Measurements from ENCODE around the gene CAPN11. TPM values are rescaled to one million over a fixed set of nuclear protein-coding genes. Genes with fewer than 3 reads are reported as not detected.

The CAPN11 gene
- total and polyA plus RNA-seq, 9 donors: 0.17 to 0.38 (median 0.20) TPM; not detected in 4

GRCh38 chr6:44145839-44146238, 12.8 kb upstream of the CAPN11 start:
- no peak for TF ChIP-seq EP300 (IDR thresholded peaks at IDR 0.05)
- no peak for TF ChIP-seq CTCF (IDR thresholded peaks at IDR 0.05)
- TF ChIP-seq POLR2A (IDR thresholded peaks at IDR 0.05): no peak
- no peak for DNase-seq
- no peaks in the 10 kb centered on the region for H3K27me3 ChIP-seq
- no peak overlapping the region for H3K4me3 ChIP-seq
- intact Hi-C loops (cut with DNase I): no loop called here
- H3K36me3 ChIP-seq: no peaks in the 10 kb centered on the region
- no peaks in the 10 kb centered on the region for H3K9me3 ChIP-seq
- H3K4me1 ChIP-seq (ENCODE audit: insufficient read depth): no peaks in the 10 kb centered on the region
- H3K27ac ChIP-seq: no peak overlapping the region

GRCh38 chr6:44146685-44147084, 11.9 kb upstream of the CAPN11 start:
- H3K4me3 ChIP-seq: no peak overlapping the region
- H3K27ac ChIP-seq: no peak overlapping the region
- H3K27me3 ChIP-seq: no peaks in the 10 kb centered on the region
- peaks cover 2% of the 10 kb centered on the region for H3K4me1 ChIP-seq (ENCODE audit: insufficient read depth)
- no peaks in the 10 kb centered on the region for H3K36me3 ChIP-seq
- intact Hi-C loops (cut with DNase I): no loop called here
- no peak for TF ChIP-seq CTCF (IDR thresholded peaks at IDR 0.05)
- TF ChIP-seq EP300 (IDR thresholded peaks at IDR 0.05): no peak
- TF ChIP-seq POLR2A (IDR thresholded peaks at IDR 0.05): no peak
- 83 to 91% (median 87%) methylated on average over 10 of the region's 10 CpGs for WGBS, 3 donors
- H3K9me3 ChIP-seq: no peaks in the 10 kb centered on the region
- no peak for DNase-seq

- no peaks in the 10 kb centered on the region for H3K36me3 ChIP-seq
Observed at GRCh38 chr6:44147256-44147655, 11.4 kb upstream of the CAPN11 start.

GRCh38 chr6:44148306-44148705, 10.3 kb upstream of the CAPN11 start:
- DNase-seq: no peak
- no peaks in the 10 kb centered on the region for H3K27me3 ChIP-seq
- WGBS, 3 donors: 76 to 81% (median 80%) methylated on average over 9 of the region's 9 CpGs
- no peaks in the 10 kb centered on the region for H3K36me3 ChIP-seq
- H3K4me1 ChIP-seq (ENCODE audit: insufficient read depth): peaks cover 3% of the 10 kb centered on the region
- H3K27ac ChIP-seq: no peak overlapping the region
- TF ChIP-seq EP300 (IDR thresholded peaks at IDR 0.05) (no peak), CTCF (IDR thresholded peaks at IDR 0.05) (no peak), POLR2A (IDR thresholded peaks at IDR 0.05) (no peak)
- H3K4me3 ChIP-seq: no peak overlapping the region
- intact Hi-C loops (cut with DNase I): no loop called here
- H3K9me3 ChIP-seq: no peaks in the 10 kb centered on the region

More at GRCh38 chr6:44147256-44147655, 11.4 kb upstream of the CAPN11 start:
- no peak overlapping the region for H3K27ac ChIP-seq
- no peak for TF ChIP-seq EP300 (IDR thresholded peaks at IDR 0.05)
- TF ChIP-seq POLR2A (IDR thresholded peaks at IDR 0.05): no peak
- no peak for TF ChIP-seq CTCF (IDR thresholded peaks at IDR 0.05)
- H3K27me3 ChIP-seq: no peaks in the 10 kb centered on the region
- no peak for DNase-seq
- 82 to 91% (median 90%) methylated on average over 7 of the region's 7 CpGs for WGBS, 3 donors
- no peaks in the 10 kb centered on the region for H3K9me3 ChIP-seq
- peaks cover 3% of the 10 kb centered on the region for H3K4me1 ChIP-seq (ENCODE audit: insufficient read depth)
- H3K4me3 ChIP-seq: no peak overlapping the region
- intact Hi-C loops (cut with DNase I): no loop called here
